K562 (cell line): ENCODE data around the gene PGAP3. TPM values are rescaled to one million over a fixed set of nuclear protein-coding genes. Genes with fewer than 3 reads are reported as not detected.
A peak's percentile ranks its signal among the peaks of the same experiment; 100 is the strongest.

Experiments used
- ATAC-seq: fragments of 200-7000 bp; cut with Tn5 transposase; 3 replicates; pipeline ENCODE4 v1.9.1; 2020; ENCODE audit warnings: moderate library complexity
- BruUV-seq: library from RNA; stranded (reverse); fragments of 400-500 nt; replicated peaks from 2 replicates; lab custom pipeline; 2021; lab: Mats Ljungman, UMichigan
- CTCF ChIA-PET: fragments of 300-600 bp; formaldehyde crosslinking; extraction: SDS; loops from one replicate; lab custom pipeline; 2021; ENCODE audit warnings: low intra/inter-chr PET ratio; lab: Yijun Ruan, JAX
- POLR2A ChIA-PET: fragments of 300-600, 350-650 bp; sonication (Branson Sonifier 250); formaldehyde crosslinking; extraction: SDS; loops from one replicate; lab custom pipeline; 2021; ENCODE audit warnings: antibody characterized with exemption, inconsistent platforms; lab: Yijun Ruan, JAX
- DNase-seq, 4 experiments: peaks; one replicate each; pipeline versions ENCODE4 v3.0.0 to v3.0.0-alpha.2; 2011 to 2018; ENCODE audit warnings: low spot score in 3 of 4, mixed read lengths in 3 of 4; ENCODE audit errors: extremely low read depth in 1 of 4
- FAIRE-seq: peaks from 2 replicates; lab custom pipeline; 2011; peaks lifted over from hg19 to GRCh38; lab: Jason Lieb, UNC
- H2AFZ ChIP-seq: 2 replicates; pipeline ENCODE4 v1.6.0; 2011; ENCODE audit warnings: low read depth, low read length, control low read depth, inconsistent platforms
- H3K27ac ChIP-seq: fragments of 200-600 bp; 3 replicates; pipeline ENCODE4 v1.8.0; 2011; ENCODE audit warnings: low read depth, mild to moderate bottlenecking, control low read depth, inconsistent platforms, low read length, moderate library complexity, mixed read lengths; ENCODE audit errors: extremely low read depth
- H3K27me3 ChIP-seq, 2 experiments: fragments of 300-600 bp in 1 of 2; 2 replicates in 1 of 2; 3 replicates in 1 of 2; pipeline versions ENCODE4 v1.6.0 to v1.8.0; 2011; ENCODE audit warnings: inconsistent platforms in 2 of 2, low read length in 2 of 2, mild to moderate bottlenecking in 1 of 2, mixed read lengths in 1 of 2, moderate library complexity in 1 of 2; ENCODE audit not compliant: control insufficient read depth in 2 of 2, insufficient read depth in 2 of 2
- H3K36me3 ChIP-seq: fragments of 300-600 bp; 3 replicates; pipeline ENCODE4 v1.8.0; 2011; ENCODE audit warnings: mild to moderate bottlenecking, low read length, inconsistent platforms; ENCODE audit not compliant: control insufficient read depth, insufficient read depth
- H3K4me1 ChIP-seq, 2 experiments: fragments of 200-600 bp in 1 of 2; replicated peaks in 1 of 2; 2 replicates in 1 of 2; 3 replicates in 1 of 2; pipeline versions ENCODE4 v1.5.1 to v1.8.0; 2011; ENCODE audit warnings: inconsistent platforms in 2 of 2, low read length in 2 of 2, mild to moderate bottlenecking in 1 of 2, mixed read lengths in 1 of 2, moderate library complexity in 1 of 2; ENCODE audit not compliant: control insufficient read depth in 2 of 2, insufficient read depth in 2 of 2
- H3K4me2 ChIP-seq: 2 replicates; pipeline ENCODE4 v1.6.1; 2011; ENCODE audit warnings: low read length, control low read depth, inconsistent platforms, mixed read lengths; ENCODE audit not compliant: insufficient read depth
- H3K4me3 ChIP-seq: fragments of 200-600 bp; sonication (generic), shearing (Covaris generic); 2 replicates; pipeline ENCODE4 v1.5.1; 2016; ENCODE audit warnings: control low read depth, inconsistent platforms
- H3K79me2 ChIP-seq: fragments of 200-600 bp; 3 replicates; pipeline ENCODE4 v1.8.0; 2011; ENCODE audit warnings: low read length, inconsistent platforms; ENCODE audit not compliant: control insufficient read depth, insufficient read depth
- H3K9ac ChIP-seq, 2 experiments: 2 replicates each; pipeline versions ENCODE4 v1.6.0 to v1.6.1; 2011; ENCODE audit warnings: low read depth in 2 of 2, low read length in 2 of 2, control low read depth in 1 of 2, inconsistent platforms in 1 of 2, mild to moderate bottlenecking in 1 of 2, mixed read lengths in 1 of 2; ENCODE audit not compliant: insufficient read depth in 1 of 2
- H3K9me1 ChIP-seq: one replicate; pipeline ENCODE4 v1.6.0; 2011; ENCODE audit warnings: inconsistent platforms, mild to moderate bottlenecking, low read length, moderate library complexity; ENCODE audit not compliant: control insufficient read depth, insufficient read depth
- H3K9me3 ChIP-seq: replicated peaks from 2 replicates; pipeline ENCODE4 v1.5.1; 2011; ENCODE audit warnings: low read depth, low read length, inconsistent platforms; ENCODE audit not compliant: control insufficient read depth, insufficient read depth
- H4K20me1 ChIP-seq: replicated peaks from 2 replicates; pipeline ENCODE4 v1.6.1; 2011; ENCODE audit warnings: low read length, inconsistent platforms, mixed read lengths; ENCODE audit not compliant: control insufficient read depth, insufficient read depth
- E2F6 ChIP-seq, 2 experiments: IDR thresholded peaks; 2 replicates each; pipeline ENCODE4 v1.6.1; 2011; ENCODE audit warnings: borderline replicate concordance in 1 of 2, control low read depth in 1 of 2, low read depth in 1 of 2, low read length in 1 of 2, mild to moderate bottlenecking in 1 of 2, mixed read lengths in 1 of 2, moderate library complexity in 1 of 2; ENCODE audit not compliant: insufficient read depth in 1 of 2, insufficient read length in 1 of 2, poor library complexity in 1 of 2, severe bottlenecking in 1 of 2; ENCODE audit errors: extremely low read depth in 1 of 2
- E2F8 ChIP-seq: fragments of 450-650 bp; IDR thresholded peaks from 2 replicates; pipeline ENCODE4 v1.7.1; 2018; ENCODE audit warnings: mild to moderate bottlenecking, low read depth; ENCODE audit not compliant: partially characterized antibody
- HEY1 ChIP-seq: fragments of 250-450 bp; sonication (Bioruptor Pico); IDR thresholded peaks from 2 replicates; pipeline ENCODE4 v1.5.0; 2020; ENCODE audit warnings: mild to moderate bottlenecking, moderate library complexity, borderline replicate concordance
- HNRNPK ChIP-seq: fragments of 200-400 bp; formaldehyde crosslinking; IDR thresholded peaks from one replicate; pipeline ENCODE4 v1.6.1; 2018; ENCODE audit warnings: mild to moderate bottlenecking, low read depth, low read length; ENCODE audit not compliant: poor library complexity, severe bottlenecking
- HSF4 ChIP-seq: fragments of 250-450 bp; sonication (Bioruptor Pico); IDR thresholded peaks from 2 replicates; pipeline ENCODE4 v2.1.2; 2022; ENCODE audit warnings: mild to moderate bottlenecking, moderate library complexity, borderline replicate concordance
- MNT ChIP-seq, 2 experiments: fragments of 450-650 bp; conservative IDR thresholded peaks; 2 replicates each; pipeline ENCODE4 v1.6.1; 2017; ENCODE audit warnings: mild to moderate bottlenecking in 2 of 2, moderate library complexity in 2 of 2
- RAD21 ChIP-seq, 2 experiments: fragments of 250-450 bp in 1 of 2; fragments of 450-650 bp in 1 of 2; sonication (Bioruptor Pico) in 1 of 2; formaldehyde crosslinking in 1 of 2; IDR thresholded peaks in 1 of 2; conservative IDR thresholded peaks in 1 of 2; 2 replicates each; pipeline versions ENCODE4 v1.4.0 to v1.8.0; 2020 to 2022; ENCODE audit warnings: mild to moderate bottlenecking in 2 of 2, moderate library complexity in 1 of 2
- SRF ChIP-seq, 2 experiments: fragments of 250-450, 450-650 bp in 1 of 2; sonication (Bioruptor Pico) in 1 of 2; sonication (generic) in 1 of 2; formaldehyde crosslinking; IDR thresholded peaks; 2 replicates each; pipeline versions ENCODE4 v1.5.0 to v1.5.1; 2020 to 2022; ENCODE audit warnings: mild to moderate bottlenecking in 1 of 2, missing genetic modification reagents in 1 of 2
- ZHX1 ChIP-seq: fragments of 150-350 bp; conservative IDR thresholded peaks from 2 replicates; pipeline ENCODE4 v1.6.1; 2014; ENCODE audit warnings: low read length
- WGBS: fragments of 100-300 bp; shearing (Covaris generic); methylation state at CpG from one replicate; pipeline ENCODE4 v1.1.6; 2016; ENCODE audit warnings: low coverage, mixed read lengths; ENCODE audit not compliant: insufficient coverage; ENCODE audit errors: missing lambda C conversion rate; 5-methylcytosine and 5-hydroxymethylcytosine counted together
- in situ Hi-C: fragments of 300-500 bp; cut with MboI; formaldehyde crosslinking; loops from 4 replicates; pipeline ENCODE4 v1.15.0; 2018; ENCODE audit warnings: inconsistent platforms, mixed read lengths
- intact Hi-C: fragments of 100-400 bp; cut with micrococcal nuclease; formaldehyde crosslinking; loops from 2 replicates; pipeline ENCODE4 v1.14.2; 2022
- polyA plus RNA-seq, 8 experiments: library from polyadenylated mRNA; depleted of rRNA in 4 of 8; stranded (reverse) in 5 of 8; unstranded in 3 of 8; fragments of >200 nt; fragmentation: Nextera tagmentation in 2 of 8; fragmentation: Illumina TruSeq in 1 of 8; extraction: Ambion mirVana in 2 of 8; extraction: Trizol in 1 of 8; gene quantifications; 2 replicates each; pipeline versions ENCODE4 v1.2.1 to v1.2.3, GENCODE V29; 2011 to 2014; ENCODE audit warnings: inconsistent platforms in 1 of 8, missing spikeins in 1 of 8
- total RNA-seq, 7 experiments: library from RNA; depleted of rRNA in 6 of 7; stranded (reverse); fragments of >200 nt in 6 of 7; fragmentation: Illumina TruSeq in 2 of 7; extraction: Trizol in 2 of 7; gene quantifications; 2 replicates each; pipeline versions ENCODE4 v1.2.1 to v1.2.3, GENCODE V29; 2011 to 2021; ENCODE audit warnings: low replicate concordance in 1 of 7

The PGAP3 gene
- total and polyA plus RNA-seq, 9 of the 15 experiments (the other 6 are each of a cell fraction or from before 2014, with no cell fraction given): 0.38 to 9.4 (median 4.5) TPM

- peak within 1 kb of the TSS; percentile 80 for H2AFZ ChIP-seq
- WGBS: 4% methylated on average over 20 of the region's 65 CpGs
- POLR2A ChIA-PET: interaction anchor here (0.6 to 1.8 kb wide), 9 partner anchors 9 to 165 kb away, joined by 3 to 5 read pairs (median 4); partner anchors contain the start of gene PGAP3
- DNase-seq (peak; percentile 90 to 98 (median 98)), FAIRE-seq (peak; percentile 81), ATAC-seq (peak; percentile 93)
- no peaks in the 10 kb centered on the region for H3K9me3 ChIP-seq
- peaks cover 6 to 31% of the 10 kb centered on the region in 2 experiments; a peak in 4 of 5 replicates for H3K4me1 ChIP-seq
- H3K9ac ChIP-seq: peak within 1 kb of the TSS; percentile 85 to 97
- peaks cover 14% of the 10 kb centered on the region for H3K79me2 ChIP-seq
- no peaks in the 10 kb centered on the region for H3K9me1 ChIP-seq
- intact Hi-C loops (loop anchor here (5.0 kb wide), 1 partner anchor 43 kb away; the partner anchor contains the start of gene PGAP3), in situ Hi-C loops (no loop called here)
- H3K27me3 ChIP-seq: no peaks in the 10 kb centered on the region
- peak within 1 kb of the TSS; percentile 74 for H3K4me3 ChIP-seq
- CTCF ChIA-PET: interaction anchor here (0.5 to 2.6 kb wide), 5 partner anchors 24 to 246 kb away, joined by 3 to 13 read pairs (median 5); no protein-coding TSS in a partner anchor
- H3K4me2 ChIP-seq: peak within 1 kb of the TSS; percentile 94
- peak within 1 kb of the TSS; percentile 87 for H3K27ac ChIP-seq
- BruUV-seq: TSS peak; percentile 80
- H4K20me1 ChIP-seq: no peaks in the 10 kb centered on the region
- H3K36me3 ChIP-seq: peaks cover 22% of the 10 kb centered on the region; the same call in 1 of the 3 replicates
- peak; percentile 44 for TF ChIP-seq HNRNPK
- TF ChIP-seq MNT (conservative IDR thresholded peaks at IDR 0.05): peak in 1 of 2 experiments; percentile 89
- TF ChIP-seq SRF (CRISPR knock-in tag; IDR thresholded peaks at IDR 0.05): no peak
- TF ChIP-seq HSF4 (CRISPR knock-in tag): no peak
- TF ChIP-seq HEY1 (CRISPR knock-in tag): no peak
- TF ChIP-seq E2F6 (IDR thresholded peaks at IDR 0.05; ENCODE audit: borderline replicate concordance in 1 of 2, extremely low read depth in 1 of 2, insufficient read depth in 1 of 2, insufficient read length in 1 of 2, low read depth in 1 of 2, low read length in 1 of 2, poor library complexity in 1 of 2, severe bottlenecking in 1 of 2): peak in 1 of 2 experiments; percentile 70
- peak; percentile 72 for TF ChIP-seq E2F8
- peak; percentile 63 to 72 for TF ChIP-seq RAD21 (CRISPR knock-in tag; conservative IDR thresholded peaks at IDR 0.05 in 1 of 2, IDR thresholded peaks at IDR 0.05 in 1 of 2)
- no peak for TF ChIP-seq ZHX1
Observed at GRCh38 chr17:39730095-39730921, 42.5 kb upstream of the PGAP3 start, which contains the start of gene MIEN1. Gene MIEN1 (minus strand): TSS chr17:39730532. CDS start chr17:39730495, 37 bp downstream.
